Measurements from ENCODE around the gene ZNF536.

GRCh38 chr19:30378701-30379100 is 6.5 kb downstream of the ZNF536 start:
- TF ChIP-seq REST (IDR thresholded peaks at IDR 0.05; ENCODE audit: low read depth, low read length) (no peak), TAF1 (IDR thresholded peaks at IDR 0.05; ENCODE audit: borderline replicate concordance, low read depth, low read length) (no peak), CTCF (IDR thresholded peaks at IDR 0.05) (no peak), RCOR1 (IDR thresholded peaks at IDR 0.05; ENCODE audit: low read length) (no peak)
